GM21423 (cell line): Measurements from ENCODE around the gene RNASE11.
"Not testable (repeated sequence)": the region's sequence is repeated elsewhere in the genome, so short reads cannot be mapped to it uniquely, and the experiment has no call there.

Experiments
- ATAC-seq: cut with Tn5 transposase; IDR thresholded peaks from one replicate; pipeline ENCODE4 v1.9.1; 2021; ENCODE audit warnings: mild to moderate bottlenecking, moderate library complexity; ENCODE audit not compliant: unreplicated experiment

RNASE11 gene

DNA sequence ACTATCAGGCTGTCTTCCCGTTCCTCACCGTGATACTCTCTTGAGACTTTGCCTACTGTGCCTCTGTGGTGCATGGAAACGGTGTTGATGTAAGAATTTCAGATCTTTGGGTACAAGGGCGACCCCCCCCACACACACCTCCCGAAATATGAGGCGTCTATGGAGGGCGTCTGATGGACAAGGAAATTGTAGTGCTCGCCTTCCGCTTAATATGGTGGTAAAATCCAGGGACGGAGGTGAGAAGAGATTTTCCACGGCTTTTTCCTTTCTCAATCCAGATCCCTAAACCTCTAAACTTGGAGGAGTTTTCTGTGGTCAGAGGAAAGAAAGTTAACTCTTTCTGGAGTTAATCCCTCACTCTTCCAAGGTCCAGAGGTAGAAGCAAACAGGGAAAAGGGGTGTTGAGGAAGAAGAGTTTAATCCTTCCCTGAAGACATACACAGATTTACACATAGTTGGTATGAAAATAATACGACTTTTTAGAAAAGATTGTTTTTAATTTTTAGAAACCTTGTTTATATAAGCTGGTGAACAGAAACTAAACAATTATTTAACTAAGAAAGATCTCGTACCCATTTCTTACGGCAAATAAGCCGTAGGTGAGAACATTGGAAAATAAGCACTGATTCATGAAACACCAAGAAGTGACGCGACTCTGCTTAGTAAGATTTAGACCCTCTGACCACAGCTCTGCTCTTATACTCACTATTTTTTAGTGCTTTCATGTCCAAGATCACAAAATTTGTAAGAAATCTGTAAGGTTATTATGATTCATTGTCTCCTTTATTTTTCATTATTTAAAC, 26.4 kb upstream of the RNASE11 start:
- ATAC-seq = peak; percentile 0

DNA sequence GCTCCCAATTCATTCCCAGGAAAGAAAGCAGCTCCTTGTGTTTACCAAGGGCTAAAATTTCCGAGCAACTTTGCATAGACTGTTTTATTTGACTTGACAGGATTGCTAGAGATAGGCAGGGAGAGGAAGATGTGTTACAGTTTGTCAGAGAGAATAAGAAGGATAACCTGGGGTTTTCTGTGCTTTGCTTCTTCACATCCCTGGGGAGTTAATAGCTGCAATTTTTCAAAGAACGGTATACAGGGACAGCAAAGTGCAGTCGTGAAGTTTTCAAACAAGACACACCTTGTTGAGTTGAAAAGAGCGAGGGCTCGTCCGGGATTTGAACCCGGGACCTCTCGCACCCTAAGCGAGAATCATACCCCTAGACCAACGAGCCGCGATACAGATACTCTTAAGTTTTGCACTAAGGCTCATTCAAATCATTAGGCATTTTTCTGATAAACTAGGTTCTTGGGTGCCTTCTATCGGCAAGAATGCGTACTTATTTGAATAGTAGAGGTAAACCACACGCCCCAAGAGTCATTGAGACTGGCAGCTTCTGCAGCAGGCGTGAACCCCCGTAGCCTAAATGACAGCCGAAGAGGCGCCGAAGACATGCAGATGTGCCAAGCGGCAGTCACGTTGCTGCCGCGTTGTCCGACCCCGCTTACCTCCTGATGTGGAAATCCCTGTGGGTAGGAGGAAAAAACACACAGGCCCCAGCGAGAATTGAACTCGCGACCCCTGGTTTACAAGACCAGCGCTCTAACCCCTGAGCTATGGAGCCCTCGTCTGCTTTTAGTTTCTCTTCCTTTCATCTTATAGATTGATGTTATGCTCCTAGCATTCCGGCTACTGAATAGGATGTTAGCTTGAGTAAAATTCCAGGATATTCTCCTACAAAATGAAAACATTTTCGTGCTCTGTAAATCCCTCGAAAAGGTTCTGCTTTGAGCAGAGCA, 25.6 kb upstream of the RNASE11 start:
- peak; percentile 62 for ATAC-seq

DNA sequence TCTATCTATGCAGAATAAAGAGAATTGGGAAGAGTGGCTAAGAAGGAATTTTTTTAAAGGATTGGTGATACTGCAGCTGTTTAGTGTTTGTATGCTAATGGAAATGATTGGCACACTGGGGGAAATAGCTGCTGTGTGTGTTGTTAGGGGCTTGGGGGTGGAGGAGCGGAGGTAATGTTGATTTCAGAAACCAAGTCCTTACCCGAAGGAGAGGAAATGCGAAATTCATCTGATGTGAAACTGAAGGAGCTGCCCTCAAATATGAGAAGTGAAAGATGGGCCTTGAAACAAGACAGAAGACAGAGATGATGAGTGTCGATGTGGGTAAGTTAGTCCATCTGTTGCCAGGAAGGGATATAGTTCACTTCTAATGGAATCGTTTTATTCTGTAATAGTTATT, 24.6 kb upstream of the RNASE11 start:
- peak; percentile 18 for ATAC-seq

DNA sequence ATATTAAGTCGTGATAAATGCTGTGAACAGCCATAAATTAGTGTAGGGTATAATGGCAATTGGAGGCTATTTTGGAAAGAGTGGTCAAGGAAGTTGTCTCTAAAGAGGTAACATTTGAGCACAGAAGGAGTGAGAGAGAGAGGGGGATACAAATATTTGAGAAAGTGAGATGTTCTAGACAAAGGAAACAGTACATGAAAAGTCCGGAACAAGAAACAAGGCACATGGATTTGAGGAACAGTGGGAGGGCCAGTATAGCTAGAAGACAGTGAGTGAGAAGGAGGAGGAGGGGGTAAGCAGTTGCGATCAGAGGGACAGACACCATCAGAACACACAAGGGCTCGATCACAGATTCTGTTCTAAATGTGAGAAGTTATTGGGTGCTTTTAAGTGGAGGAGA, 23.5 kb upstream of the RNASE11 start:
- no peak for ATAC-seq

DNA sequence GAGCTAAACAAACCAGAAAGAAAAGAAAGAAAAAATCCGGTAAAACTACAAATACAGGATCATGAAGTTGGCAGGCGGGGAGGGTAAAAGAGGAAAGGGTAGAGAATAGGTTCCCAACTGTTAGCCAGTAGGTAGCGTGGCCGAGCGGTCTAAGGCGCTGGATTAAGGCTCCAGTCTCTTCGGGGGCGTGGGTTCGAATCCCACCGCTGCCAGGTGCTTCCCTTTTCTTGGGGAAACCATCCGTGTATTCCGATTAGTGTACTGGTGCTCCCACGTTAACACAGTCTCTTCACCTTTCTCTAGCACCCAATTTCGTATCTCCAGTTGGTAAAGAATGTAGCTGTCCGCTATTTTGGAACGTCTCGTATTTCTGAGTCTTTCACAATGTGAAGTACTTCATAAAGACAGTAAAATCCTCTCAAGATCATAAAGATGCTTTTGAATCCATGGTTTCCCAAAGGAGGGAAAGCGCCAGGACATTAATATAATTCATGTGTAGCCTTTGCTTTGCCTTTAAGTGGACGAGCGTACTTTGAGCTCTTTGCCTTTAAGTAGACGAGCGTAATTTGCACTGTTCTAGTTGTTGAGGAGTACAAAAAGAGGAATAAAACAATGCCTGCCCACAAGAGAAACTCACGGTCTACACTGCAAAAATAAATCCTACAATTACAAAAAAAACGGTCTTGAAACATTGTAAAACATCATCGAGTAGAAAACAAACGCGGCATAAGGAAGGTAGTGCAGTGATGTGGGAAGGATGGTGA, 22.4 kb upstream of the RNASE11 start:
- ATAC-seq = no peak

DNA sequence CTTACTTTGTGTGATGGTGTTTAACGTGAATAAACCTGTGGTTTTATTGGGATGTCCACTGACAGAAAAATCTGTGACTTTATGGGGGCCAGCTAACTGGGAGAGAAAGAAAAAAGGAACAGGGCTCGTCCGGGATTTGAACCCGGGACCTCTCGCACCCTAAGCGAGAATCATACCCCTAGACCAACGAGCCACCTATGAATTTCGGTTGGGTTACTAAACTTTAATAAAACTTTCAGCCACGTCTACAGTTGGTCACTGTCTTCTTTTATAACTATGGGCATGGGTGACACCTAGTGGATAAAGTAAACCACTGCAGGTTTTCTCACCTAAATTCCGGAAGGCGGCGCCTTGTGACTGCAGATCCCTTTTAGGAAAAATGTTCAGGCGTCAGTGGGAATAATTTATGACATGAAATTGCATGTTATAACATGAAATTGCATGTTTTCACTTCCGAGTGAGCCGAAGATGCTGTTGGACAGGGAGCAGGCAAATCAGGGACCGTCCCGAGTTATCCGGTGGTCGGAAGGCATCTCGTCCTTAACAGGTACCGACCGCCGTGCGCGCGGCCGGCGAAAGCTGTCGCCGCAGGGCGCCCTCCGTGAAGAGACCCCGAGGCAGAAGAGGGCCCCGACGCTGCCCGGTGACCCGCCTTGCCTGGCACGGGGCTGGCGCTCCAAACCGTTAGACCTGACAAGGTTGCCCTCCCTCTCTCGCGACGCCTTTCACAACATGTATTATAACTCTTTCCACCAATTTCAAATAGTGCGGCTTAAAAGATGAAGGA, 21.6 kb upstream of the RNASE11 start:
- peak; percentile 20 for ATAC-seq

DNA sequence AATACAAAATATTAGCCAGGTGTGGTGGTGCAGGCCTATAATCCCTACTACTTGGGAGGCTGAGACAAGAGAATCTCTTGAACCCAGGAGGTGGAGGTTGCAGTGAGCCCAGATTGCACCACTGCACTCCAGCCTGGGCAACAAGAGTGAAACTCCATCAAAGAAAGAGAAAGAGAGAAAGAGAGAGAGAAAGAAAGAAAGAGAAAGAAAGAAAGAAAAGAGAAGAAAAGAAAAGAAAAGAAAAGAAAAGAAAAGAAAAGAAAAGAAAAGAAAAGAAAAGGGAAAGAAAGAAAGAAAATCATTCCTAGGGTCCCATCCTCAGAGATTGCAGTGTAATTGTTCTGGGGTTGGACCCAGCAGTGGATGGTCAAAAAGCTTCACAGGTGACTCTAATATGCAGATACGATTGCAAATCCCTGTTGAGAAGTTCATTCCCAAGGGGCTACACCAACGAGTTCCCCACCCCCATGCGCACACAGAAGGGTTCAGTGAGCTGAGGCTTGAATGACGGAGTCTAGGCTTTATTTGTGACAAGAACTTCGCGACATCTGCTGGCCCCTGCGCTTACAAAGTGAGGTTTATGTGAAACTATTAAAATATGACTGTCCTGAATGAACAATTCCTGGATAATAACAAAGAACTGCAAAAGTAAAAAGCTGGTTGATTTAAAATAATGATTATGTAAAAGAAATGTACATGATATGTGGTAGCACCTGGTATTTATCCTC, 20.7 kb upstream of the RNASE11 start:
- ATAC-seq = no peak

DNA sequence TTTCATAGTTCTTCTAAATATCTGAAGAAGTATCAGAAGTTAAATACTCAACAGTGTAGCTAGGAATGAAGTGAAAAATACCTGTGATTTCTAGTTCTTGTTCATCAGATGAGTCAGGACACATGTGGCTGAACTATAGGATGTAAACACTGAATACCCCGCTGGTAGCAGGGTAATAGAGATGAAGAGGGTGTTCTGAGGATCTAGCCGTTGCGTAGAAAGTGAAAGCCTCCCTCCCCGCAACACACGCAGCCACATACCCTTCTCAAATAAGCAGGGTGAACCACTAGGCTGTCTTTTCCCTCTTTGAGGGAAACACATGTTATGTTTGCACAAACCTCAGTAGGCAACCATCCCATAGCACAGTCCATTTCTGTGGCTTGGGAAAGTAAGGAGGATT, 19.8 kb upstream of the RNASE11 start:
- ATAC-seq = no peak

DNA sequence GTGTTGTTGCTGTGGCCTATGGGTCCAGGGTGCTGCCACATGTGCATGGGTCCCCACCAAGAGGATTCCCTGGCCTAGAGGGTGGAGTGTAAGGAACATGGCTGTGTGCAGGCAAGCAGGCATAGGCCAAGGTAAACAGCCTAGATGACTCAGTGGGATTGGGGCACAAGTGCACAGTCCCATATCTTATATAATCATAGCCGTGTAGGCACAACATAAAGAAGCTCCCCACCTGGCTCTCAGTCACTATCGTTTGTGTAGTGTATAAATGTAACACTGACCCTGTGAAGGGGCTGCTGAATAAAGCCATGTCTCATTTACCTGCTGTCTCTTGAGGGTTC, 19.1 kb upstream of the RNASE11 start:
- ATAC-seq = no peak

DNA sequence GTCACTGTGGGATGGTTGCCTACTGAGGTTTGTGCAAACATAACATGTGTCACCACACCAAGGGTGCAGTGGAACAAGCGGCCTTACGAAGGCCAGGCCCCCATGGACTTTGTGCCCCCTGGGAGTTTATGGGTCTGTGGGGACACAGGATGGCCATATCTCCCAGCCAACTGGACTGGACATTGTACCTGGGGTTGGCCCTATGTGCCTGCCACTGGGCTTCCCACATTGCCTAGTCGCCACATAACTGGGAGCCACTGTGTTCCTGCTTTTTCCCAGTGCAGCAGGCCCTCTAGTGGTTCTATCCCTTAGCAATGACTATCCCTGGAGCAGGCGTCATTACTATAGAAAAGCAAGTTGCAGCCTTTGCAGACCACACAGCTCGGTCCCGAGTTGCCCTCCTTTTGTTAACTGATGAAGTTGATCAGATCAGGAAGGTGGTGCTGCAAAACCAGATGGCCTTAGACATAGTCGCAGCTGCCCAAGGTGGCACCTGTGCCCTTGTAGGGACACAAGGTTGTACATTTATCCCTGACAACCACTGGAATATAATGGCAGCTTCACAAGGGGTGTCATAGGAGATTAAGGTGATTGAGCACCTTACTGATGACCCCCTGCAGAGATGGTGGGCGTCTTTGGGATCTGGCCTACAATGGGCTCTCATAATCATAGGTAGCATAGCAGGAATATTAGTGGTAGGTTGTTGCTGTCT, 18.5 kb upstream of the RNASE11 start:
- ATAC-seq = no peak

DNA sequence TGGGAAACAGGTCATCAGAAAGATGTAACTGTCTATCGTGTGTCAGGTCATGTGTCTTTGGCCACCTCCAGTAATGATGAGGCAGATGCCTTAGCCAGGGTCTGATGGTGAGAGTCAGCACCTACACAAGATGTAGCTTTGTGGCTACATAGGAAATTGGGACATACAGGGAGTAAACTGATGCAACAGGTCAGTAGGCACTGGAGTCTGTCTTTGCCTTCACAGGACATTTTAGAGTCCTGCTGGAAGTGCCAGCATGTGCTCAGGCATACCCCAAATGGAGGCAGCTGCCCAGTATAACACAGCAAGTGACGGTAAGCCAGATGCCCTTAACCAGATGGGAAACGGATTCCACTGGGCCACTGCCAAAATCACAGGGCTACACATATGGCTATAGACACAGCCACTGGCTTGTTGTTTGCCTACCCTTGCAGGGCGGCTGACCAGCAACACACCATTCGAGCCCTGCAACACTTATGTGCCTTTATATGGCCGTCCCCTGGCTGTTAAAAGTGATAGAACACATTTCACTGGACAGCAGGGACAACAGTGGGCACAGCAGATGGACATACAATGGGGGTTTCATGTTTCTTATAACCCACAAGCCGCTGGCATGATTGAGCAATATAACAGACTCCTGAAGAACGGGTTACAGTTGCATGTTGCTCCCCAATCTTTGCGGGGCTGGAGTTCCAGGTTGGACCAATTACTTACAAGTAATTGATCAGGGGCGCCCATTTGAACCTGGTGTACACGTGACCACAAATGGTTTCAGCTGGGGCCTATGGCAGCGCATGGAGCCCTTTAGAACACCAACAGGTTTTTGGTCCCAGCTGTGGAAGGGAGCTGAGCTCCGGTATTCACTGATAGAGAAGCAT, 16.3 kb upstream of the RNASE11 start:
- ATAC-seq = no peak

DNA sequence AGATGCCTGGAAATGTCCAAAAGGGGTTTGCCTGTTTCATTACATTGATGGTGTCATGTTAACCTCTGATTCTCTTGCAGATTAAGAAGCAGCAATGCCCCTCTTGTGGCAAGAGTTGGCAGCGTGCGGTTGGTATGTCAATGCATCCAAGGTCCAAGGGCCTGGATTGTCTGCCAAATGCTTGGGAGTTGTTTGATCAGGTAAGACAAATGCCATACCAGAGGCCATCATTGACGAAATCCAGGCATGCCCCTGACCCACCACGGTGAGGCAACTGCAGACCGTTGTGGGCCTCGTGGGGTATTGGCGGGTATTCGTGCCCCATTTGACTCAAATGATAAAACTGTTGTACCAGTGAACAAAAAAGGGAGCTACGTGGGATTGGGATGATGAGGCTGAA, 14.8 kb upstream of the RNASE11 start:
- no peak for ATAC-seq

DNA sequence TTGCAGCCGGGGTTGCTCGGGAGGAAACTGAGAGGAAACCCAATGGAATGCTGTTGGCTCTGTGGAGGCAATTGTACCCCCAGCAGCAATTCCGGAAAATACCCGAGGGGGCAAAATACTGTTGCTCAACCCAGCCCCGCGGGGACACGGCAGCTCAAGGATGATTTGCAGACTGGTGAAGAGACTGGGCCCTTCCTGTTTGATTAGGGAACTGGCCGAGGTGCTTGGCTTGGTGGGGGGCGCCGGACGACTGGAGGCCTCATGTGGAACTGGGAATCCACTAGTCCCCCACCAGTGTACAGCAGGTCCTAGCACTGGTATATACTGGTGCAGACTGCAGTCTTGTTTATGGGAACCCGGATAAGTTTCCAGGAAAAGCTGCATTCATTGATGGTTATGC, 13.7 kb upstream of the RNASE11 start:
- no peak for ATAC-seq

DNA sequence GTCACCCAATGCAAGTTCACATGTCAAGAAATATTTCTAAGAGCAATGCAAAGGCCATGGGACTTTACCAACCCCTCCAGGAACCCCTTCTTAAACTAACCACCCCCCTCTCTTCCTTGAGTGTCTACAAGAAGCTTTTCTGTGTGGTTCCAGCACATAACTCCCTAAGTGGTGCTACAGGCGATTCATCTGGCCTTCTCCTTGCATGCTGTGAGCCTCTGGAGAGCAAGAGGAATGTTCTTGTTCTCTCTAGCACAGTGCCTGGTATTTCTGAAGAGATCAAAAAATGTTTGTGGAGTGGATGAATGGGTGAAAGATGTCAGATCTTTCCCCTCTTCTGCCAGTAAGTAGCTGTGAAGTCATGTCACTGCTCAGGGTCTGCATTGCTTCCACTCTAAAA, 9.3 kb upstream of the RNASE11 start:
- no peak for ATAC-seq

DNA sequence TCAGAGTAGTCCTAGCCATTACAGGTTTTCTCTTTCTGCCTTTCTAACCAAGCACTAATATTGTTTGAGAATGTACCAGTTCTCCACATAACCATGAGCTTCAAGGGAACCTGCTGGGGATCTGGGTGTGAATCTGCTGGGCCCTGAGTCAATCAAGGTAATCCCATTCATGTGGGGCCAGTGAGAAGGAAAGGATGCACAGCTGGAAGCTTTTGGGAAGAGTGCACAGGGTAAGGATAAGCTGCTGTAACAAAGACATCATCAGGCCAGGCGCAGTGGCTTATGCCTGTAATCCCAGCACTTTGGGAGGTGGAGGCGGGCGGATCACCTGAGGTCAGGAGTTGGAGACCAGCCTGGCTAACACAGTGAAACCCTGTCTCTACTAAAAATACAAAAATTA, 7.9 kb upstream of the RNASE11 start:
- not testable (repeated sequence) for ATAC-seq

DNA sequence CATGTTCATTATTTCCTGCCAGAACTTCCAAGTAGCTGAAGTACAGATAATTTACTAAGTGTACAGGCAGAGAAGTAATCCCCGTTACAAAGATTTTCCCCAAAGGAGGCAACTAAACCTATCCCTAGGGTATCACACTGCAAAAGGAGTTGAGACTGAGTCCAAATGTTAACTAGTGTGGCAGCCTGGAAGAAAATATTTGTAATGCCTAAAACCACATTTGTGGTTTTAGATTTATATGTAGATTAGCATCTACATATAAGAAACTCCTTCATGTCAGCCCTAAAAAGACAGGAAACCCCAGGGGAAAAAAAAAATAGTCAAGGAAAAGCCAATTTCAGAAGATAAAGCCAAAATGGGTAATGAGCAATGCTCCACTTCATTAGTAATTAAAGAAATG, 4.8 kb upstream of the RNASE11 start:
- ATAC-seq = no peak

DNA sequence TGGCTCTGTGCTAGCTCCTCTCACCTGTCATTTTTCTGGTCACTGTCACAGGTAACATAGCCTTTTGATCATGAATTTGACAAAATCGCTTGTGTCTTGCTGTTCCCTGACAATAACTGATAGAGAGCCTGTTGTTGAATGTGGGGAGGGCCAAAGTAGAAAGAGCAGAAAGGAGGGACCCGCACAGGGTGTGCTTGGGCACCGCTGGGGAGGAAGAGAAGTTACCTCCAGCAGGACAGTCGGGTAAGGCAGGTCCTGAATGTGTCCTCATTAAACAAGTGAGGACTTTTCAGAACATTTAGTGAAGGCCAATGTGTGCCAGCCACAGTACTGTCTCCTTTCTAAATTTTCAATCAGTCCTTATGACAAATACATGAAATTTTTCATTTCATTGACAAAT, 3.4 kb upstream of the RNASE11 start, which contains the start of gene RNASE12:
Gene RNASE12, minus strand, starts transcription at position 142 of the 400 bp plus-strand sequence. CDS start 653 bp downstream, outside the sequence.
- ATAC-seq = no peak

DNA sequence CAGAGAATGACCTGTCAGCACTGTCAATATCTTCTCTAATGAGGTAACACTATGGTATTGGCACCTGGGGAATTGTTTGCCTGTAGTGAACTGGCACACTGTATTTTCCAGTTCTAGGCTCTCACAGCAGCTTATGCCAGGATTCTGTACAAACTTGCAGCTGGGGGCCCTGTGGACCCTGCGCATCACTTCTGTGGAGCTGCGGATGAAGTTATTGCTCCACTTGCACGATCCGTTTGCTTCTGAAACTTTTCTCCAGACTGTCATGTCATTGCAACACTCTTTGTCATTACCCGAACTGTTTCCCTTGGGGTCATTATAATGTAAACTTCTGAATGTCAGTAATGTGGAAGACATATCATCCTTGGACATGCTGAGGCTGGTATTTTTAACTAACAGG, 3.9 kb downstream of the RNASE11 start:
- ATAC-seq = no peak
